Activated B cell treated with CpG ODN at 0.5 μM for 24 hours (primary cell): ENCODE data around the gene FAM117B. TPM values are rescaled to one million over a fixed set of nuclear protein-coding genes. Genes with fewer than 3 reads are reported as not detected.
A peak's percentile ranks its signal among the peaks of the same experiment; 100 is the strongest.

Experiments
- ATAC-seq: fragments of 200-7000 bp; cut with Tn5 transposase; one replicate; pipeline ENCODE4 v1.10.0; 2021; ENCODE audit warnings: low read depth, mild to moderate bottlenecking, moderate library complexity
- CTCF ChIA-PET: fragments of 350-600 bp; sonication (Branson Sonifier 250); formaldehyde crosslinking; loops from one replicate; lab custom pipeline; 2021; ENCODE audit warnings: antibody characterized with exemption; lab: Charles Lee
- POLR2A ChIA-PET: fragments of 350-600 bp; sonication (Branson Sonifier 250); formaldehyde crosslinking; loops from one replicate; lab custom pipeline; 2021; ENCODE audit warnings: antibody characterized with exemption; lab: Charles Lee
- DNase-seq: peaks from one replicate; pipeline ENCODE4 v3.0.0; 2022
- H3K27ac Mint-ChIP-seq: one replicate; pipeline ENCODE4 v1.8.0; 2020; ENCODE audit warnings: mixed read lengths
- H3K27me3 Mint-ChIP-seq: one replicate; pipeline ENCODE4 v1.8.0; 2021; ENCODE audit warnings: mixed read lengths
- H3K36me3 Mint-ChIP-seq: one replicate; pipeline ENCODE4 v1.8.0; 2021; ENCODE audit warnings: low read depth, mixed read lengths
- H3K4me1 Mint-ChIP-seq: one replicate; pipeline ENCODE4 v1.8.0; 2021; ENCODE audit warnings: mixed read lengths
- H3K4me3 Mint-ChIP-seq: one replicate; pipeline ENCODE4 v1.8.0; 2020; ENCODE audit warnings: mild to moderate bottlenecking, mixed read lengths
- H3K9me3 Mint-ChIP-seq: one replicate; pipeline ENCODE4 v1.8.0; 2020; ENCODE audit warnings: mixed read lengths
- intact Hi-C: fragments of 100-400 bp; cut with micrococcal nuclease; formaldehyde crosslinking; loops from one replicate; pipeline ENCODE4 v1.15.1; 2024
- total RNA-seq: library from RNA; stranded (reverse); gene quantifications from 2 replicates; pipeline ENCODE4 v1.2.3, GENCODE V29; 2022
- TF ChIP-seq, protein P1 (sequence below): fragments of 200-600 bp; IDR thresholded peaks from one replicate; pipeline ENCODE4 v1.8.0; 2022; ENCODE audit warnings: antibody characterized with exemption, mild to moderate bottlenecking

The FAM117B gene
- total RNA-seq, 1 donor from 2014 or later: 22.5 TPM

DNA sequence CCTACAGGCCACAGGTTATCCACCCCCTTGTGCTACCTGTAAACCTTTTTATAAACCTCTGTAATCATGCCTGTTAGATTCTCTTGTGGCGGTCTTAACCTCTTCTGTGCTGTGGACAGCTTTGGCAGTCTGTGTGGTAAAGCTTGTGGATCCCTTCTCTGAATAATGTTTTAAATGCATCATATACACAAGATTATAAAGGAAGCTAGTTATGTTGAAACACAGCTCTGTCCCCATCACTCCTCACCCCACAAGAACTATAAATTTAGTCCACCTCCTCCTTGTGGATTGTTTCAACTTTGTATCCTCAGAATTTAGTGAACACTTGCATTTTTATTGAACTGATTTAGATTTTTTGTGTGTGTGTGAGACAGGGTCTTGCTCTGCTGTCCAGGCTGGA is 129.1 kb downstream of the FAM117B start:
- ATAC-seq (no peak), DNase-seq (no peak)
- Mint-ChIP-seq H3K27me3 (no peaks in the 10 kb centered on the region), H3K9me3 (no peaks in the 10 kb centered on the region), H3K4me3 (no peak overlapping the region), H3K27ac (peak overlapping the region; percentile 74), H3K4me1 (peaks cover 24% of the 10 kb centered on the region), H3K36me3 (peaks cover 76% of the 10 kb centered on the region)
- TF ChIP-seq, protein P1, sequence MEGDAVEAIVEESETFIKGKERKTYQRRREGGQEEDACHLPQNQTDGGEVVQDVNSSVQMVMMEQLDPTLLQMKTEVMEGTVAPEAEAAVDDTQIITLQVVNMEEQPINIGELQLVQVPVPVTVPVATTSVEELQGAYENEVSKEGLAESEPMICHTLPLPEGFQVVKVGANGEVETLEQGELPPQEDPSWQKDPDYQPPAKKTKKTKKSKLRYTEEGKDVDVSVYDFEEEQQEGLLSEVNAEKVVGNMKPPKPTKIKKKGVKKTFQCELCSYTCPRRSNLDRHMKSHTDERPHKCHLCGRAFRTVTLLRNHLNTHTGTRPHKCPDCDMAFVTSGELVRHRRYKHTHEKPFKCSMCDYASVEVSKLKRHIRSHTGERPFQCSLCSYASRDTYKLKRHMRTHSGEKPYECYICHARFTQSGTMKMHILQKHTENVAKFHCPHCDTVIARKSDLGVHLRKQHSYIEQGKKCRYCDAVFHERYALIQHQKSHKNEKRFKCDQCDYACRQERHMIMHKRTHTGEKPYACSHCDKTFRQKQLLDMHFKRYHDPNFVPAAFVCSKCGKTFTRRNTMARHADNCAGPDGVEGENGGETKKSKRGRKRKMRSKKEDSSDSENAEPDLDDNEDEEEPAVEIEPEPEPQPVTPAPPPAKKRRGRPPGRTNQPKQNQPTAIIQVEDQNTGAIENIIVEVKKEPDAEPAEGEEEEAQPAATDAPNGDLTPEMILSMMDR: no peak
- intact Hi-C loops: no loop called here
- ChIA-PET CTCF (interaction anchor here (0.8 kb wide), 1 partner anchor 175 kb away, joined by 3 read pairs; no protein-coding TSS in a partner anchor), POLR2A (interaction anchor here (0.6 to 5.3 kb wide), 3 partner anchors 12 to 140 kb away, joined by 3 to 31 read pairs (median 4); partner anchors contain the start of gene FAM117B)

DNA sequence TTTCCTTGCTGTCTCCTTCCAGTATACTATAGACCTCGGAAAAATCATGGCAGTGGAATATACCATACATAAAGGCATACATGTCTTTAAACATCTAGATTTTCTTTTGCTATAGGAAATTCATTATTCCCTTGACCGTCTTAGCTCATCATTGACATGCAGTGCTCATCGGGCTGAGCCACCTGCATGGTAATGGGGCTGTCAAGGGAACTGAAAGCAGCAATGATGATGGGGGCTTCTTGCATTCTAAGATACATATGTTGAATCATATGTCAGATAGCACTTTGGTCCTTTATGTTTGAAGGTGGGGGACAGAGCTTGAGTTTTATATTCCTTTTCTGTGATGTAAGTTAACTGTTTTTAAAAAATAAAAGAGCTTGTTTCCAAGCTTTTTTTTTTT is 130.2 kb downstream of the FAM117B start:
- intact Hi-C loops: no loop called here
- ChIA-PET POLR2A (interaction anchor here (1.0 to 5.3 kb wide), 4 partner anchors 98 to 130 kb away, joined by 3 to 31 read pairs (median 6); partner anchors contain the start of gene FAM117B), CTCF (interaction anchor here (0.7 kb wide), 1 partner anchor 177 kb away, joined by 4 read pairs; no protein-coding TSS in a partner anchor)
- H3K27me3 Mint-ChIP-seq: no peaks in the 10 kb centered on the region
- H3K4me3 Mint-ChIP-seq: no peak overlapping the region
- no peak for DNase-seq
- H3K27ac Mint-ChIP-seq: peak overlapping the region; percentile 65
- peaks cover 24% of the 10 kb centered on the region for H3K4me1 Mint-ChIP-seq
- H3K36me3 Mint-ChIP-seq: peaks cover 69% of the 10 kb centered on the region
- TF ChIP-seq, protein P1: no peak
- no peaks in the 10 kb centered on the region for H3K9me3 Mint-ChIP-seq
- ATAC-seq: peak; percentile 80

DNA sequence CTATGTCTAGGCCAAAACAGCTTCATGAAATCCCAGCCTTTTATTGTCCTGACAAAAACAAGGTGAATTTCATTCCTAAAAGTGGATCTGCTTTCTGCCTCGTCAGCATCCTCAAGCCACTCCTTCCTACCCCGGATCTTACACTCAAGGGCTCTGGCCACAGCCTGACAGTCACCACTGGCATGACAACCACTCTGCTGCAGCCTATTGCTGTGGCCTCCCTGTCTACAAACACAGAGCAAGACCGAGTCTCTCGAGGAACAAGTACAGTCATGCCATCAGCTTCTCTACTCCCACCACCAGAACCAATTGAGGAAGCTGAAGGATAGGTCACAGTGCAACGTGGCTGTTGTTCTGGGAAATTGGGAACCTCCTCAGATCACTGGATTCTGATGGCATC is 130.7 kb downstream of the FAM117B start:
- intact Hi-C loops: no loop called here

DNA sequence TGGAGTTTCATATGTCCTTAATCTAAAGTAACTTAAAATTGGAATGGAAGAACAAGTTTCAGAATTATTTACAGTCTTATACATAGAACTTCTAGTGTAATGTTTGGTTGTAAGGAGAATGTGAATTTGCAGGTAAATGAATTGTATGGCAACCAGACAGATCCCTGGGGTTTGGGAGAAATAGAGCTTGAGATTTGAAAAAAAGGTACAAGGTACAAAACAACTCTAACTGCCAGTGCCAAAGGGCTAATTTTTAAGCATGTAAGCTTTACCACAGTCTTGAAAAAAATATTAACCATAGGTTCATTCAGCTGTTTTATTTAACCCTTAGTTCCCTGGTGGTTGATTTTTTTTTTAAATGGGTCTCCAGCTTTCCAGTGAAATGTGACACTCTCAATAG is 133.5 kb downstream of the FAM117B start:
- H3K36me3 Mint-ChIP-seq: peaks cover 66% of the 10 kb centered on the region
- no peaks in the 10 kb centered on the region for H3K9me3 Mint-ChIP-seq
- no peaks in the 10 kb centered on the region for H3K27me3 Mint-ChIP-seq
- ATAC-seq: no peak
- DNase-seq: no peak
- CTCF ChIA-PET: interaction anchor here (0.7 kb wide), 1 partner anchor 180 kb away, joined by 3 read pairs; no protein-coding TSS in a partner anchor
- POLR2A ChIA-PET: interaction anchor here (5.3 kb wide), 1 partner anchor 133 kb away, joined by 31 read pairs; the partner anchor contains the start of gene FAM117B
- no peak overlapping the region for H3K27ac Mint-ChIP-seq
- intact Hi-C loops: no loop called here
- H3K4me3 Mint-ChIP-seq: no peak overlapping the region
- H3K4me1 Mint-ChIP-seq: peaks cover 16% of the 10 kb centered on the region
- TF ChIP-seq, protein P1: no peak

More for the DNA sequence above, 130.7 kb downstream of the FAM117B start:
- Mint-ChIP-seq H3K4me3 (no peak overlapping the region), H3K4me1 (peaks cover 24% of the 10 kb centered on the region), H3K27me3 (no peaks in the 10 kb centered on the region), H3K27ac (peak overlapping the region; percentile 65), H3K36me3 (peaks cover 66% of the 10 kb centered on the region), H3K9me3 (no peaks in the 10 kb centered on the region)
- POLR2A ChIA-PET: interaction anchor here (1.0 to 5.3 kb wide), 4 partner anchors 99 to 130 kb away, joined by 3 to 31 read pairs (median 6); partner anchors contain the start of gene FAM117B
- TF ChIP-seq, protein P1: no peak
- CTCF ChIA-PET: interaction anchor here (0.7 kb wide), 1 partner anchor 177 kb away, joined by 4 read pairs; no protein-coding TSS in a partner anchor
- DNase-seq (no peak), ATAC-seq (no peak)

DNA sequence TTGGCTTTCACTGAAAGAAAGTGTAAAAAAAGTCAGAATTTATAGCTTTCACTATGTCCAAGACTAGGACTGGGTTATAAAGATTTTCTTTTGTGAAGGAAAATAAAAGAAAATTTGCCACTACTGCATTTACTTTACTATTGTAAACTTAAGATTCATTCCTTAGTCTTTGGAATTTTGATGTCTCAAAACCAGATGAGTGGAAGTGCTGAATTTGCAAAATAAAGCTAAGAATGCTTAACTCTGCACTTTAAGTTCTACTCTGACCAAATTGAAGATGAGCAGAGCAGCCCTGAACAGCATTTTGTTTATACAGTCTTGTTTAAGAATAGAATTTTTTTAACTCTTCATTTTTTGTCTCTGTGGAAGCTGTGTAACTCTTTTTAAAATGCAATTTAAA is 134.4 kb downstream of the FAM117B start:
- DNase-seq (no peak), ATAC-seq (no peak)
- Mint-ChIP-seq H3K9me3 (no peaks in the 10 kb centered on the region), H3K27me3 (no peaks in the 10 kb centered on the region), H3K36me3 (peaks cover 64% of the 10 kb centered on the region), H3K4me1 (peaks cover 8% of the 10 kb centered on the region), H3K27ac (no peak overlapping the region), H3K4me3 (no peak overlapping the region)
- intact Hi-C loops: no loop called here
- ChIA-PET CTCF (interaction anchor here (0.7 kb wide), 2 partner anchors 181 kb away, joined by 3 read pairs; no protein-coding TSS in a partner anchor), POLR2A (no interaction called here)
- TF ChIP-seq, protein P1: no peak
